ENCODE results near the gene PCYOX1L.
"Not testable (repeated sequence)": the region's sequence is repeated elsewhere in the genome, so short reads cannot be mapped to it uniquely, and the experiment has no call there.

The PCYOX1L gene

GRCh38 chr5:149389552-149390495, 32.0 kb downstream of the PCYOX1L start:
- DNase-seq: no peak

GRCh38 chr5:149391076-149391475, 33.2 kb downstream of the PCYOX1L start:
- DNase-seq: not testable (repeated sequence)

GRCh38 chr5:149391524-149391923, 33.7 kb downstream of the PCYOX1L start:
- no peak for DNase-seq

- DNase-seq: no peak
These were observed 34.9 kb downstream of the PCYOX1L start for GRCh38 chr5:149392718-149393117.

- DNase-seq: not testable (repeated sequence)
These were observed 37.1 kb downstream of the PCYOX1L start for GRCh38 chr5:149394996-149395395.

- no peak for DNase-seq
These were observed 39.7 kb downstream of the PCYOX1L start for GRCh38 chr5:149397530-149397929.

- DNase-seq: not testable (repeated sequence)
These were observed 41.0 kb downstream of the PCYOX1L start for GRCh38 chr5:149398747-149399266.

GRCh38 chr5:149399775-149400174, 41.9 kb downstream of the PCYOX1L start:
- no peak for DNase-seq

GRCh38 chr5:149400304-149400703, 42.5 kb downstream of the PCYOX1L start:
- DNase-seq: no peak

GRCh38 chr5:149401051-149401450, 43.2 kb downstream of the PCYOX1L start:
- DNase-seq: no peak

GRCh38 chr5:149402291-149402690, 44.4 kb downstream of the PCYOX1L start:
- DNase-seq: no peak

- DNase-seq: no peak
These were observed 46.3 kb downstream of the PCYOX1L start for GRCh38 chr5:149403923-149404745.

- no peak for DNase-seq
These were observed 47.1 kb downstream of the PCYOX1L start for GRCh38 chr5:149404746-149405549.

- DNase-seq: no peak
These were observed 47.8 kb downstream of the PCYOX1L start for GRCh38 chr5:149405550-149406202.

- no peak for DNase-seq
These were observed 48.5 kb downstream of the PCYOX1L start for GRCh38 chr5:149406203-149406978.

- DNase-seq: no peak
These were observed 49.1 kb downstream of the PCYOX1L start for GRCh38 chr5:149406979-149407306.

GRCh38 chr5:149407323-149408251, 49.7 kb downstream of the PCYOX1L start:
- DNase-seq: no peak

GRCh38 chr5:149408252-149409099, 50.6 kb downstream of the PCYOX1L start:
- DNase-seq: no peak

- no peak for DNase-seq
These were observed 51.6 kb downstream of the PCYOX1L start for GRCh38 chr5:149409268-149409948.

All from NCI-H2107 (cell line).